ENCODE measurements around the gene PPL. TPM values are rescaled to one million over a fixed set of nuclear protein-coding genes. Genes with fewer than 3 reads are reported as not detected.

PPL gene
- polyA plus RNA-seq, 3 donors = 27.0 to 31.7 (median 29.7) TPM

GRCh38 chr16:4837733-4838501 lies 99.0 kb downstream of the PPL start:
- no peak for DNase-seq (ENCODE audit: low read depth in 3 of 3, low spot score in 2 of 3)

DNA sequence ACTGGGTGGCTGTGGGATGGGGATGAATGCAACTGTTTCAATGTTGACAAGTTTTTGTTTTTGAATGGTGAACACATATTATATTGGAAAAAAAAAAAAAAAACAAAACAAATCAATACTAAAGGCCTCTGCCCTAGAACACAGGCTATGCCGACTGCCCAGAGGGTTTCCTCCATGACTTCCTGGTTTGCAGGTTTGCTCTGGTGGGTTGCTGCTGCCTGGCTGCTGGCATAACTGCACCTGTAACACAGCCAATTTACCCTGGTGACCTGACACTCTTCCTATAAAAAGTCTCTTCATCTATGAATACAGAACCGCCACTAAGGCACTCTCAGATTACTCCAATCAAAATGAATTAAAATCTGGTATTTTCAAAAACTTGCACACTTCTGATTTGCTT lies 100.2 kb downstream of the PPL start:
- no peak for DNase-seq (ENCODE audit: low read depth in 3 of 3, low spot score in 2 of 3)

DNA sequence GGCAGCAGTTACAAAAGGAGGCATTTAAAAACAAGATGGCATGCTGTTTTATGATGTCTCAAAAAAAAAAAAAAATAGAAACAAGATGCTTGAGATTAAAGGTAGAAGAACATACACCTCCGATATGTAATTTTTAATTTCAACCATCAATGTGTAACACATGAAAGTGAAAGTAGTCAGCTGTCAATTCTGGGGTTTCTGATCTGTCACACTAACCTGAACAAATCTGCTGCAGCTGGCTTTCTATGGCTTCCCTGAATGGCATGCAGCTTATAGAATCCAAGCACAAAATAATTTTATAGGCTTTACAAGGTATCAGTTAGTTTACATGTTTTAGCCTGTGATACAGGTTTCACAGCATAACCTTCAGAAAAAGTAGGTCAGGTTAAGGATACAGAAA lies 103.4 kb downstream of the PPL start:
- DNase-seq (ENCODE audit: low read depth in 3 of 3, low spot score in 2 of 3) = no peak

DNA sequence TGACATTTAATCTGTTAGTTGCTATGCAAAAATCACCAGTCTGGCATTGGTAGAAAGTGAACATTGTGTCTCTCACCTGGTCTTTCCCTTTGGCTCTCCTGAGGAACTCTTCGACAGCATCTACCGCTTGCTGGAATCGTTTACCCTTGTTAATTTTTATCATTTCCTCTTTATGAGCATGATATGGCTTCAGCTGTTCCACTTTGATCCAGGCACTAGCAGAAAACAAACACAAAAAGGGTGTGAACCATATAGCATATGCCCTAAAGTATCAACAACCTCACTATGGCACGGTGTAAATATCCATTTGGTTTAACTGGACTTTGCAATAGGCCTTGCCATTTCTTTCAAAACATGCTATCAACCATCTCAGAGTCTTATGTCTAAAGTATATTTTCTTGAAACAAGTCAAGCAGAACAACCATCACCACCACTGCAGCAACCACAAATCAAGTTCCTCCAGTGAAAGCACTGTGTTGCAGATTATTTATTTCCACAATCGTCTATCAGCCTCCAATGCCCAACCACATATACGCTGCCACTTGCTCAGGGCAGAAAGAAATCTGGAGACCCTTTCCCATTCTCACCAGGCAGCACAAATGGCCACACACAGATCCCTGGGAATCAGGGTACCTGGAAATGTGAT lies 104.1 kb downstream of the PPL start:
- no peak for DNase-seq (ENCODE audit: low read depth in 3 of 3, low spot score in 2 of 3)

Other genes with a start within 250 kb of the PPL start
- 10 to 100 TPM; 33.1 to 42.0 (median 38.4) TPM for gene NUDT16L1, start 243.6 kb downstream of the PPL start, polyA plus RNA-seq (ENCODE audit: insufficient read length in 3 of 3)
- gene ANKS3, start 202.9 kb downstream of the PPL start, polyA plus RNA-seq (ENCODE audit: insufficient read length in 3 of 3) = 10 to 100 TPM; 17.0 to 19.7 (median 18.9) TPM
- gene DNAAF8, start 202.6 kb downstream of the PPL start, polyA plus RNA-seq (ENCODE audit: insufficient read length in 3 of 3) = 1 to 10 TPM; 1.2 to 2.3 (median 1.8) TPM
- 10 to 100 TPM; 12.4 to 13.7 (median 13.4) TPM for gene ZNF500, start 170.0 kb downstream of the PPL start, polyA plus RNA-seq (ENCODE audit: insufficient read length in 3 of 3)
- gene SEPTIN12, start 148.8 kb downstream of the PPL start, polyA plus RNA-seq (ENCODE audit: insufficient read length in 3 of 3) = under 1 TPM in 1 of 3 donors, not detected in 2; 0.19 TPM
- 10 to 100 TPM in 1 of 3 donors, 1 to 10 TPM in 2; 4.3 to 11.0 (median 9.4) TPM for gene SMIM22, start 141.8 kb downstream of the PPL start, polyA plus RNA-seq (ENCODE audit: insufficient read length in 3 of 3)
- 10 to 100 TPM; 29.0 to 32.3 (median 31.4) TPM for gene ROGDI, start 134.5 kb downstream of the PPL start, polyA plus RNA-seq (ENCODE audit: insufficient read length in 3 of 3)
- gene GLYR1, start 89.9 kb downstream of the PPL start, polyA plus RNA-seq (ENCODE audit: insufficient read length in 3 of 3) = 100 to 1,000 TPM; 130 to 138 (median 134) TPM
- 10 to 100 TPM; 30.1 to 35.4 (median 33.0) TPM for gene UBN1, start 89.7 kb downstream of the PPL start, polyA plus RNA-seq (ENCODE audit: insufficient read length in 3 of 3)
- gene SEC14L5, start 21.2 kb upstream of the PPL start, polyA plus RNA-seq (ENCODE audit: insufficient read length in 3 of 3) = under 1 TPM; 0.11 to 0.41 (median 0.18) TPM
- gene NAGPA, start 96.8 kb upstream of the PPL start, polyA plus RNA-seq (ENCODE audit: insufficient read length in 3 of 3) = 1 to 10 TPM; 8.4 to 9.0 (median 8.6) TPM
- gene C16orf89, start 128.8 kb upstream of the PPL start, polyA plus RNA-seq (ENCODE audit: insufficient read length in 3 of 3) = 1 to 10 TPM; 3.4 to 6.1 (median 4.9) TPM
- gene ALG1, start 134.7 kb upstream of the PPL start, polyA plus RNA-seq (ENCODE audit: insufficient read length in 3 of 3) = 10 to 100 TPM; 23.9 to 25.2 (median 24.9) TPM
- gene EEF2KMT, start 160.6 kb upstream of the PPL start, polyA plus RNA-seq (ENCODE audit: insufficient read length in 3 of 3) = 10 to 100 TPM; 10.8 to 13.1 (median 12.6) TPM